ENCODE results near the gene CKAP2.
"Not testable (repeated sequence)": the region's sequence is repeated elsewhere in the genome, so short reads cannot be mapped to it uniquely, and the experiment has no call there.

GRCh38 chr13:52513957-52514596 lies 58.8 kb downstream of the CKAP2 start:
- not testable (repeated sequence) for TF ChIP-seq NFE2L2 (conservative IDR thresholded peaks at IDR 0.05; ENCODE audit: low read length); CTCF (IDR thresholded peaks at IDR 0.05); POLR2A (IDR thresholded peaks at IDR 0.05; ENCODE audit: low read length); RFX5 (IDR thresholded peaks at IDR 0.05); MYC (IDR thresholded peaks at IDR 0.05; ENCODE audit: borderline replicate concordance, low read length); RAD21 (conservative IDR thresholded peaks at IDR 0.05 in 1 of 2, IDR thresholded peaks at IDR 0.05 in 1 of 2); CHD2 (IDR thresholded peaks at IDR 0.05; ENCODE audit: low read length, partially characterized antibody); EP300 (IDR thresholded peaks at IDR 0.05); CEBPB (IDR thresholded peaks at IDR 0.05); ZC3H11A (IDR thresholded peaks at IDR 0.05); TP53 (CRISPR knock-in tag; IDR thresholded peaks at IDR 0.05); MAX (IDR thresholded peaks at IDR 0.05); REST (IDR thresholded peaks at IDR 0.05); RCOR1 (IDR thresholded peaks at IDR 0.05; ENCODE audit: low read depth, low read length)
